GM19468 (cell line): ENCODE measurements around the gene TRAF7.
"Not testable (repeated sequence)": the region's sequence is repeated elsewhere in the genome, so short reads cannot be mapped to it uniquely, and the experiment has no call there.

Experiments
- ATAC-seq: cut with Tn5 transposase; IDR thresholded peaks from one replicate; pipeline ENCODE4 v1.9.1; 2021; ENCODE audit warnings: mild to moderate bottlenecking, moderate library complexity, moderate number of reproducible peaks; ENCODE audit not compliant: unreplicated experiment; ENCODE audit errors: extremely low read depth

The TRAF7 gene

DNA sequence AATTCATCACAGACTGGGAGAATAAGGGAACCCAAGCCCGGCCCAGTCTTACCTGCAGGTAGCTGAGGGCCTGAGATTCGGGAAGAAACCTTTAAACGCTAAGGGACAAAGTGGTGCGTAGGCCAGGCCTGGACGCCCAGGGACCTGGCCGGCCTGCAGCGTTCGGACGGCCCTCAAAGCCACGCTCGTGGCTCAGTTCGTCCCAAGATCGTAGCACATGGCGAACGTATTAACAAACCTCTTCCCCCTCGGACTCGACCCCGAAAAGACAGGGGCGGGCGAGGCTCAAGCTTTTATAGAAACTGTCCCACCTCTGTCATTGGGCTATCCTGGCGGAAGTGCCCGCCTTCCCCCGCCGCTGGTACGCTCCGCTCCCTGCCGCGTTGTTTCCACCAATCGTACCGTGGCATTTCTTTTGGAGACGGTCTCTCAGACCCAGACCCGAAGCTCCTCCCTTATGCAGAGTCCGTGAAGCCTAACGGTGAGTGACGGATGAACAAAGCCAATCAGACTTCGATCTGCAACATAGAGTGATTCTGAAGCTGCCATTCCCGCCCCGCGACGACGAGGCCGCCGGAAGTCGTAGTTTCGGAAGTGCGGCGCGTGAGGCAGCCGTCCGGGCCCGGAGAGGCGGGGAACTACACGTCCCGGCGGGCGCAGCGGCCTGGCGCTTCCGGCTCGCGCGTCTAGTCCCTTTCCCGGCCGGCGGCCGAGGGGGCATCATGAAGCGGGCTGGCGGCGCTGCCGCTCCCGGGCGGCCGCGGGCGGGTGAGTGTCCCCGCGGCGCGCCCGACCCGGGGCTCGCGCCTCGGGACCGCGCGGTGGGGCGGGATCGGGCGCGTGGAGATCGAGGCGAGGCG is at the start of gene TRAF7:
TSS of gene TRAF7 (plus strand) at position 692 of the 860 bp plus-strand sequence. CDS start 8,139 bp downstream, outside the sequence.
- peak; percentile 90 for ATAC-seq

- not testable (repeated sequence) for ATAC-seq
These were observed 49.4 kb upstream of the TRAF7 start for GRCh38 chr16:2106211-2106610.

DNA sequence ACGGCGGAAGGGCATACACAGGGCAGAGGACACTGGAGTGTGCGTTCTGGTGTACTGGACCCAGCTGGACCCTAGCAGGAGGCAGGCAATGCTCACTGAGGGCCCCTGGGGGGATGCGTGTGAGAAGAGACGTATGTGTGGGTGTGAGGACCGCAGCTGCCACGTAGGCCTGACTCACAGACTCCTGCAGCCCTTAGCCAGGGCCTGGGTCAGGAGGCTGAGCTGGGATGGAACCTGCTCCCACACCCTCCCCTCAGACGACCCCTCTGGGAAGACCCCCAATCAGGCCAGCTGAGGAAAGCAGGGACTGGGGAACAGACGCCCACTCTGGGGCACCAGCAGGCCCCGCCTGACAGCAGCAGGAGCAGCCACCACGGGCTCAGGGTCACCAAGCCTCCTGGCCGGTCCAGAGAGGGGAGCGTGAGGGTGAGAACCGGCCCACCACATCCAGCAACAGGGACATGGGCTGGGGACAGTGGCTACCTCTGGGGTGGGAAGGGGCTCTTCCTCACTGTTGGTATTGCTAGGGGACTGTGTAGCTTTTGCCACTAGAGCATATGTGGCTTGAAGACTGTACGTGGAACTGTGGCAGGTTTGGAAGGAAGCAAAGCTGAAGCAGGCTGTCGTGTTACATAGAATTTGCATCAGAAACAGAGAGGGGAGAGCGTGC is 48.3 kb upstream of the TRAF7 start:
- ATAC-seq: not testable (repeated sequence)

GRCh38 chr16:2107791-2108125 is 47.8 kb upstream of the TRAF7 start:
- ATAC-seq: not testable (repeated sequence)

GRCh38 chr16:2108446-2109270 is 46.9 kb upstream of the TRAF7 start:
- not testable (repeated sequence) for ATAC-seq

GRCh38 chr16:2109271-2109580 is 46.4 kb upstream of the TRAF7 start:
- ATAC-seq: not testable (repeated sequence)

DNA sequence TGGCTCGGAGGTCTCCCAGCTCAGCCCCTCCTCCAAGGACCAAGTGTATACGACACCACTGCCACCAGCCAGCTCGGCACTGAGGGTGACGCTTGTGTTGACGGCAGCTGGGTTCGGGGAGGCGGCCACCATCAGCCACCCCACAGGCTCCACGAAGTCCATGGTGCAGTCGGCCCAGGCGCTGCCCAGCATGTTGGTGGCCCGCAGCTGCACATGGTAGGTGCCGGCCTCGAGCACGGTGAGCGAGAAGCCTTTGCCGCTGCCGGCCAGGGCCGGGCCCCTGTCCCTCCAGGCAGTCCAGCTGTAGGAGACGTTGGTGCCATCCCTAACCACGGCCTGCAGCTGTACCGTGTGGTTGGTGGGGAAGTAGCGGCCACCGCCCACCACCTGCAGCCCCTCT is 45.7 kb upstream of the TRAF7 start:
- not testable (repeated sequence) for ATAC-seq

- ATAC-seq: not testable (repeated sequence)
These were observed 45.1 kb upstream of the TRAF7 start for GRCh38 chr16:2110332-2111008.

DNA sequence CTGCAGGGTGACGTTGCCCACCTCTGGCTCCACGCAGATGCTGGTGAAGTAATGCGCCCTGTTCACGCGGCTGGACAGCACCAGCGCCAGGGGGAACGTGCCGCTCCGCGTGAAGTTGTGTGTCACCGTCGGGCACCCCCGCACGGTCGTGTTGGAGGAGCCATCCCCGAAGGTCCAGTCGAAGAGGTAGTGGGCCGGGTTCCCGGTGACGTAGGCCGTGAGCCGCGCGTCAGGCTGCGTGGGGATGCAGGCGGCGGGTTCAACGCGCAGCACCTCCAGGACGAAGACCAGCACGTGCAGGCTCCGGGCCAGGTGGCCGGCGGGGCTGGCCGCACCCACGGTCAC is 44.6 kb upstream of the TRAF7 start:
- ATAC-seq: not testable (repeated sequence)

DNA sequence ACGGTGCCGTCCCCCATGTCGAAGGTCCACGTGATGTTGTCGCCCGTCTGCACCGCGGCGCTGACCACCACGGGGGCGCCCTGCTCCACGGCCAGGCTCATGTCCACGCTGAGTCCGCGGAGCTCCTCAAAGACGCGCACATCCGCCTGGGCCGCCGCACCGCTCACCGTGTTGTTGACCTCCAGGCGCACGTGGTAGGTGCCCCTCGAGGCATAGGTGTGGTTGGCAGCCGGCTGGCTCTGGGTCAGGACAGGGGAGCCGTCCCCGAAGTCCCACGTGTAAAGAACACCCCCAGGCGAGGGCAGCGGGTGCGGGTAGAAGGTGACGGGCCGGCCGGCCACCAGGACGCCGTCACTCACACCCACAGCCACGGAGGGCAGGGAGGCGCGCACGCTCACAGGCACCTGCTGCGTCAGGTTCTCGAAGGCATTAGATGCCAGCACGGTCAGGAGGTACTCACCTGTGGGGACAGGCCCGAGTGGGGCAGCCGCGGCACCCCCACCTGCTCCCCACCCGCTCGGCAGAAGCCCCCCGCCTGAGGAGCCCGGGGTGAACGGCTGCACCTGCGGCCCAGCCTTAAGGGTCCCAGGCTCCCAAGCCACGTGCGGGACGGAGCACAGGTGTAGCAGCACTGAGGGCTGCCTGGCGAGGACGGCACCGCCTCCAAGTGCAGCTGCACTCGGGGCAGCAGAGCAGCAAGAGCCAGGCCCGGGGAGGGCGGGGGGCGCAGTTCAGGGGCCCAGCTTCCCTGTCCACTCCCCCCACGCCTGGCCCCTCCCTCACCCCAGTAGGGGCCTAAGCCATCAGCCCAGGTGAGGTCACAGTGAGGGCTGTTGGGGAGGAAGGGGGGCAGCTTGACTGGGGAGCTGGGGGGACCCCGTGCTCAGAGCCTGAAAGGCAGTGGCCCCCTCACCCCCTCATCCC is 43.9 kb upstream of the TRAF7 start:
- not testable (repeated sequence) for ATAC-seq

DNA sequence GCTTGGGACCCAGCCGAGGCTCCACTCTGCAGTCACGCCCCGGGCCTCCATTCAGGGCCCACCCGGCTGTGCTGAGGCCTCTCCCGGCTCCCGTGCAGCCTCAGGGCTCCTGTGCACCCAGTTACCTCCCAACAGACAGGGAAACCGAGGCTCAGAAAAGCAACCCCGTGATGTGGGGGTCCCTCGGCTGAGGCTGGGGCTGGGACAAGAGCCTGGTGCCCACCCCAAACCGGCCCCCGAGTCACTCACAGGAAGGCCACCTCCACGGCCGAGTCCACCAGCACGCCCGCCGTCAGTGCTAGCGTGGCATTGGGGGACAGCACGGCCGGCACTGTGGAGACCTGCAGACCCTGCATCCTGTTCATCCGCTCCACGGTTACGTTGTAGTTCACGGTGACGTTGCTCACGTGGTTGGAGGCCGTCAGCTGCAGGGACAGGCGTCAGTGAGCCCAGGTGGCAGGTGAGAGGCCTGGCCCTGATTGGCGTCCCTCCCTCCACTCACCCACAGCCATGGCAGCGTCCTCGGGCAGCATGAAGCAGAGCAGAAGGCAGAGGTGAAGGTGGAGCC is 43.0 kb upstream of the TRAF7 start:
- not testable (repeated sequence) for ATAC-seq

DNA sequence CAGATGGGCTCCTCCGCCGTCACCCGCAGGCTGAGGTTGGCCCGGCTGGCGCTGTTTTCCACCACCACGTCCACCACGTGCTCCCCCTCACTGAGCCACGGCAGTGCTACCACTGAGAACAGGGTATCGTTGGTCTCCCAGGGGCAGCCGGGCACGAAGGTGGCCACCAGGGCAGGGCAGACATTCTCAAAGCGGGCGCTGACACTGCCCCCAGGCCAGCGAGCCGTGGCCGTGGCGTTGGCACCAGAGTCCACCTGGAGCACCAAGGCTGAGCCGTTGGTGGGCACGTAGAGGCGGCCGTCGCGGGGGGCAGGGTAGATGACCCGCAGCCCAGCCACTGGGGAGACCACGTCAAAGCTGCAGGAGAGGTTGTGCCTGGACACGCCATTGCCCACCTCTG is 41.4 kb upstream of the TRAF7 start:
- ATAC-seq: not testable (repeated sequence)

DNA sequence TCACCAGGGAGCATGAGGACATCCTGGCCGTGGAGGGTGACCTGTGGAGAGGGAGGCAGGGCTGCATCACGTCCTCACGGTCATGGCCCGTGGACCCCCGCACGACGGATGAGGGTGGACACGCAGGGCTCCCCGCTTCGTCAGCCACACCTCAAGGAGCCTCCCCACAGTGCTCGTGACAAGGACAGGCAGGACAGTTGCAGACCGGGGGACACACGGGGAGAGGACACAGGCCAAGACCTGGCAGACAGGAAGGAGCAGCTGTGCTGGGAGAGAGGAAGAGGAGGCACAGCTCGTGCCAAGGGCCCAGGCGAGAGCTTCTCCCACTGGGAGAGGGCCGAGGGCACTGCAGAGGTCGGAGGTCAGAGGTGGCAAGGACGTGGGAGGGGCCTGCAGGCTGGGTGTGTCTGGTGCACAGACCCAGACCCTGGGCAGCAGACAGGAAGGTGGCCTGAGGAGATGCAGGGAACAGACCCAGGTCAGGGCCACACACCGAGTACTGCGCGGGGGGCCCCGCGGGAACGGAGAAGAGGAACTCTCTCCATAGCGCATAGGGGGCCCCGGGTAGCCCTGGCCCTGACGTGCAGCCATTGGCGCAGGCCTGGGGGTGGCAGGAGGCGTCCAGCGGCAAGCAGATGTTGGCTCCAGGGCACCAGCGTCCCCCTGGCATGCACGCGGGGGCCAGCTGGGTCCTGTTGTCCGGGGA is 40.5 kb upstream of the TRAF7 start:
- ATAC-seq: not testable (repeated sequence)

- ATAC-seq: no peak
These were observed 40.0 kb upstream of the TRAF7 start for GRCh38 chr16:2115591-2115973.

- ATAC-seq: not testable (repeated sequence)
These were observed 39.2 kb upstream of the TRAF7 start for GRCh38 chr16:2116428-2116827.

DNA sequence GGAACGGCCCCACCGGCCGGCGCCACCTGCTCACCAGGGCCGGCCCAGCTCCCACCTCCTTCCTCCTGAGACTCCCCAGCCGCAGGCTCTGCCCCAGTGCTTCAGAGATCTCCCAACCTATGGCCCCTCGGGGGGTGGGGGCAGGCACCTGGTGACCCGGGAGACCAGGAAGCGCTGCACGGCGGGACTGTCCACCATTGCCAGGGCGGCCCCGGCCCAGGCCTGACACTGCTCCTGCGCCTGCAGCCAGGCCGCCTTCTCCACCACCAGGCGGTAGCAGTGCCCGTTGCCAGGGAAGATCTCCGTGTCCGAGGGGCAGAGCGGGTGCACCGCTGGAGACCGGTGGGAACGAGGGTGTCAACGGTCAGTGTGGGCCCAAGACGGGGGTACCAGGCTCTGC is 38.2 kb upstream of the TRAF7 start:
- not testable (repeated sequence) for ATAC-seq

GRCh38 chr16:2117960-2118722 is 37.4 kb upstream of the TRAF7 start:
- ATAC-seq: not testable (repeated sequence)

- ATAC-seq: not testable (repeated sequence)
These were observed 34.3 kb upstream of the TRAF7 start for GRCh38 chr16:2121325-2121724.
